ENCODE results near the gene KEAP1. TPM values are rescaled to one million over a fixed set of nuclear protein-coding genes. Genes with fewer than 3 reads are reported as not detected.

The KEAP1 gene
- total and polyA plus RNA-seq, 9 of the 15 experiments (the other 6 are each of a cell fraction or from before 2014, with no cell fraction given), result 2.1 to 95.6 (median 64.3) TPM

DNA sequence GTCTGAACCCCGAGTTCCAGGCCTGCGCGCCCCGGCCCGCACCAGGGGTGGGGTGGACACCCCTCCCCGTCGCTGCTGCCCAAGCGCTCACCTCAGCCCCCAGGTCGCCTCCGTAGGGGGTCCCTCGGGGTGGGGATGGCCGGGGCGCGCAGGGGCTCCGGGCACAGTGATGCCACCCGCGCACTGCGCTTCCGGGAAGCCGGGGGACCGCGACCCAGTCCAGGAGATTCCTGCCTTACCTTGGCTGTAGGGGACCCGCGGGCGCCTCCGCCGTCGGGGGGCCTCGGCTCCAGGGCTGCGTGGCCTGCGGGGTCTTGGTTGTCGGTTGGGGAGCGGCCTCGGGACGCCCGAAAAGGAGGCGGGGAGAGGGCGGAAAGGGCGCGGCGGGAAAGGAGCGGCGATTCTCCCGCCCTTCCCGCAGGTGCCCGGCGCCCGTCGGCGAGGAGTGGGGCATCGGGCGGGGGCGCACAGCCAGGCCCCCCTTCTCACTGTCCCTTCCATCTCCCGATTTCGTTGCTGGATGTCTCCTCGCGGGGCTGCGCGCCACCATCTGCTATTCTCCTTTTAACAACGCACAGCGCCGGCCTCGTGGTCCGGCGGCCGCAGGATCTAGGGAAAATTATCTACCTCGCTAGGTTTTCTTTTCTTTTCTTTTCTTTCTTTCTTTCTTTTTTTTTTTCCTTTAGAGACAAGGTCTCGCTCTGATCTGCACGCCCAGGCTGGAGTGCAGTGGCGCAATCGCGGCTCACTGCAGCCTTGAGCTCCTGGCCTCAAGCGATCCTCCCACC lies at the start of gene KEAP1 (continued):
- TF ChIP-seq, protein P1, sequence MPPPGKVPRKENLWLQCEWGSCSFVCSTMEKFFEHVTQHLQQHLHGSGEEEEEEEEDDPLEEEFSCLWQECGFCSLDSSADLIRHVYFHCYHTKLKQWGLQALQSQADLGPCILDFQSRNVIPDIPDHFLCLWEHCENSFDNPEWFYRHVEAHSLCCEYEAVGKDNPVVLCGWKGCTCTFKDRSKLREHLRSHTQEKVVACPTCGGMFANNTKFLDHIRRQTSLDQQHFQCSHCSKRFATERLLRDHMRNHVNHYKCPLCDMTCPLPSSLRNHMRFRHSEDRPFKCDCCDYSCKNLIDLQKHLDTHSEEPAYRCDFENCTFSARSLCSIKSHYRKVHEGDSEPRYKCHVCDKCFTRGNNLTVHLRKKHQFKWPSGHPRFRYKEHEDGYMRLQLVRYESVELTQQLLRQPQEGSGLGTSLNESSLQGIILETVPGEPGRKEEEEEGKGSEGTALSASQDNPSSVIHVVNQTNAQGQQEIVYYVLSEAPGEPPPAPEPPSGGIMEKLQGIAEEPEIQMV (tag; conservative IDR thresholded peaks at IDR 0.05; ENCODE audit: low read depth), result no peak
- TF ChIP-seq SREBF1 (IDR thresholded peaks at IDR 0.05; ENCODE audit: borderline replicate concordance, low read depth, low read length) (no peak), MEF2A (IDR thresholded peaks at IDR 0.05; ENCODE audit: control insufficient read depth, low read depth, low read length) (no peak), HLTF (IDR thresholded peaks at IDR 0.05) (peak; percentile 79), SLC30A9 (CRISPR knock-in tag; IDR thresholded peaks at IDR 0.05) (no peak), NFRKB (IDR thresholded peaks at IDR 0.05; ENCODE audit: low read depth) (peak; percentile 88), RFX1 (IDR thresholded peaks at IDR 0.05) (no peak), CBFB (CRISPR knock-in tag; IDR thresholded peaks at IDR 0.05) (peak; percentile 57; the same call in 1 of the 2 replicates), NFE2L1 (tag; IDR thresholded peaks at IDR 0.05; ENCODE audit: borderline replicate concordance, low read depth) (no peak), NR2F6 (CRISPR knock-in tag; IDR thresholded peaks at IDR 0.05) (no peak), CAMTA2 (CRISPR knock-in tag; conservative IDR thresholded peaks at IDR 0.05) (no peak), POLR2AphosphoS5 (IDR thresholded peaks at IDR 0.05; ENCODE audit: control insufficient read depth, insufficient read depth, low read depth, low read length) (0 out of 2 replicates have a peak, but pooled peaks have one; percentile 24), HEY1 (CRISPR knock-in tag; IDR thresholded peaks at IDR 0.05; ENCODE audit: borderline replicate concordance) (no peak), ZNF77 (CRISPR knock-in tag; IDR thresholded peaks at IDR 0.05) (no peak), SFPQ (IDR thresholded peaks at IDR 0.05; ENCODE audit: low read depth, low read length) (no peak)
- TF ChIP-seq, protein P2, sequence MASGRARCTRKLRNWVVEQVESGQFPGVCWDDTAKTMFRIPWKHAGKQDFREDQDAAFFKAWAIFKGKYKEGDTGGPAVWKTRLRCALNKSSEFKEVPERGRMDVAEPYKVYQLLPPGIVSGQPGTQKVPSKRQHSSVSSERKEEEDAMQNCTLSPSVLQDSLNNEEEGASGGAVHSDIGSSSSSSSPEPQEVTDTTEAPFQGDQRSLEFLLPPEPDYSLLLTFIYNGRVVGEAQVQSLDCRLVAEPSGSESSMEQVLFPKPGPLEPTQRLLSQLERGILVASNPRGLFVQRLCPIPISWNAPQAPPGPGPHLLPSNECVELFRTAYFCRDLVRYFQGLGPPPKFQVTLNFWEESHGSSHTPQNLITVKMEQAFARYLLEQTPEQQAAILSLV (tag; IDR thresholded peaks at IDR 0.05), result no peak; the same call in 1 of the 2 replicates
- TF ChIP-seq, protein P3, sequence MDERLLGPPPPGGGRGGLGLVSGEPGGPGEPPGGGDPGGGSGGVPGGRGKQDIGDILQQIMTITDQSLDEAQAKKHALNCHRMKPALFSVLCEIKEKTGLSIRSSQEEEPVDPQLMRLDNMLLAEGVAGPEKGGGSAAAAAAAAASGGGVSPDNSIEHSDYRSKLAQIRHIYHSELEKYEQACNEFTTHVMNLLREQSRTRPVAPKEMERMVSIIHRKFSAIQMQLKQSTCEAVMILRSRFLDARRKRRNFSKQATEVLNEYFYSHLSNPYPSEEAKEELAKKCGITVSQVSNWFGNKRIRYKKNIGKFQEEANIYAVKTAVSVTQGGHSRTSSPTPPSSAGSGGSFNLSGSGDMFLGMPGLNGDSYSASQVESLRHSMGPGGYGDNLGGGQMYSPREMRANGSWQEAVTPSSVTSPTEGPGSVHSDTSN (CRISPR knock-in tag; IDR thresholded peaks at IDR 0.05; ENCODE audit: low read depth), result no peak
- TF ChIP-seq, protein P3 (tag; conservative IDR thresholded peaks at IDR 0.05; ENCODE audit: low read depth), result no peak
- TF ChIP-seq, protein P4, sequence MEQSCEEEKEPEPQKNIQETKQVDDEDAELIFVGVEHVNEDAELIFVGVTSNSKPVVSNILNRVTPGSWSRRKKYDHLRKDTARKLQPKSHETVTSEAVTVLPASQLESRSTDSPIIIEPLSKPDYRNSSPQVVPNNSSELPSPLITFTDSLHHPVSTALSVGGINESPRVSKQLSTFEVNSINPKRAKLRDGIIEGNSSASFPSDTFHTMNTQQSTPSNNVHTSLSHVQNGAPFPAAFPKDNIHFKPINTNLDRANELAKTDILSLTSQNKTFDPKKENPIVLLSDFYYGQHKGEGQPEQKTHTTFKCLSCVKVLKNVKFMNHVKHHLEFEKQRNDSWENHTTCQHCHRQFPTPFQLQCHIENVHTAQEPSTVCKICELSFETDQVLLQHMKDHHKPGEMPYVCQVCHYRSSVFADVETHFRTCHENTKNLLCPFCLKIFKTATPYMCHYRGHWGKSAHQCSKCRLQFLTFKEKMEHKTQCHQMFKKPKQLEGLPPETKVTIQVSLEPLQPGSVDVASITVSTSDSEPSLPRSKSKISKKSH (CRISPR knock-in tag; IDR thresholded peaks at IDR 0.05), result no peak

Measured in K562 (cell line).